SK-N-SH (cell line): ENCODE measurements around the gene OR6B1.

Experiments
- GATA2 ChIP-seq: sonication (generic); formaldehyde crosslinking; IDR thresholded peaks from 2 replicates; pipeline ENCODE4 v1.5.0; 2020; ENCODE audit warnings: mild to moderate bottlenecking, missing genetic modification reagents
- MEF2A ChIP-seq: IDR thresholded peaks from 2 replicates; pipeline ENCODE4 v1.4.0; 2012; ENCODE audit warnings: low read depth, borderline replicate concordance
- POLR2AphosphoS5 ChIP-seq: IDR thresholded peaks from 2 replicates; pipeline ENCODE4 v1.6.1; 2012; ENCODE audit warnings: low read depth, low read length
- TCF12 ChIP-seq: IDR thresholded peaks from 2 replicates; pipeline ENCODE4 v1.4.0; 2012
- USF1 ChIP-seq: IDR thresholded peaks from 2 replicates; pipeline ENCODE4 v1.4.0; 2012; ENCODE audit warnings: low read depth, borderline replicate concordance

DNA sequence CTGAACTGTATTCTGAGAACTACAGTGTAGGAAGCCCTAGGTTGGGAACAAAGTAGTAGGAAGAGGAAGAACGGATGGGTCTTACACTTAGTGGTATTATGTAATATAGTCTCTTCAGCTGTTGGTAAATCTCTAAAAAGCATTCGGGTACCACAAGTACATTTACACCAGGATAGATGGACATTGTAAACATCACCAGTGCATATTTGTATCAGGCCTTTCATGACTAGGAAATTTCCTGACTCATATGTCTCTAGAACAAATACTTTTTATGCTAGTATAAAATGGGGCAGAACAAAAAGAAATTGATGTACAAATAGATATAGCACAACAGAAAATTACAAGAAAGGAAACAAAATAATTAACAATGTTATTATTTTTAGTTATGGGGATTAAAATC, 21.5 kb upstream of the OR6B1 start:
- TF ChIP-seq POLR2AphosphoS5 (no peak), TCF12 (no peak), USF1 (no peak), MEF2A (no peak), GATA2 (CRISPR knock-in tag) (no peak)
